Stimulated activated CD8-positive, alpha-beta memory T cell treated with anti-CD3 and anti-CD28 coated beads, Interleukin-12 subunit alpha, Interleukin-12 subunit beta, amount 100 ng/mL, for 1 hour (primary cell): Measurements from ENCODE around the gene STT3B.
A peak's percentile ranks its signal among the peaks of the same experiment; 100 is the strongest.

Experiments
- DNase-seq: peaks from one replicate; pipeline ENCODE4 v3.0.0-alpha.2; 2020; ENCODE audit warnings: low read depth

Gene STT3B

GRCh38 chr3:31521468-31521867 lies 11.3 kb upstream of the STT3B start:
- no peak for DNase-seq

- no peak for DNase-seq
These were observed 10.6 kb upstream of the STT3B start for GRCh38 chr3:31522152-31522551.

- no peak for DNase-seq
These were observed 9.2 kb upstream of the STT3B start for GRCh38 chr3:31523543-31523942.

- DNase-seq = no peak
These were observed 7.2 kb upstream of the STT3B start for GRCh38 chr3:31525532-31525931.

- no peak for DNase-seq
These were observed 3.3 kb upstream of the STT3B start for GRCh38 chr3:31529421-31529820.

GRCh38 chr3:31530039-31530959 lies 2.4 kb upstream of the STT3B start:
- DNase-seq = no peak

- no peak for DNase-seq
These were observed 1.8 kb upstream of the STT3B start for GRCh38 chr3:31530960-31531335.

- DNase-seq = no peak
These were observed 1.2 kb upstream of the STT3B start for GRCh38 chr3:31531452-31531991.

GRCh38 chr3:31531992-31532586 lies 636 bp upstream of the STT3B start:
- peak; percentile 97 for DNase-seq

GRCh38 chr3:31533169-31534064 lies 692 bp downstream of the STT3B start:
- peak; percentile 20 for DNase-seq

- DNase-seq = no peak
These were observed 1.3 kb downstream of the STT3B start for GRCh38 chr3:31534065-31534425.

GRCh38 chr3:31536497-31536896 lies 3.8 kb downstream of the STT3B start:
- DNase-seq = no peak

- no peak for DNase-seq
These were observed 6.1 kb downstream of the STT3B start for GRCh38 chr3:31538801-31539200.

GRCh38 chr3:31539275-31539674 lies 6.5 kb downstream of the STT3B start:
- no peak for DNase-seq

- DNase-seq = no peak
These were observed 8.4 kb downstream of the STT3B start for GRCh38 chr3:31541089-31541488.

- no peak for DNase-seq
These were observed 9.5 kb downstream of the STT3B start for GRCh38 chr3:31542246-31542645.

GRCh38 chr3:31543375-31543774 lies 10.7 kb downstream of the STT3B start:
- DNase-seq = no peak

GRCh38 chr3:31544634-31545033 lies 11.9 kb downstream of the STT3B start:
- no peak for DNase-seq

GRCh38 chr3:31546162-31546561 lies 13.4 kb downstream of the STT3B start:
- no peak for DNase-seq

- DNase-seq = no peak
These were observed 14.0 kb downstream of the STT3B start for GRCh38 chr3:31546725-31547124.

GRCh38 chr3:31550452-31551251 lies 17.9 kb downstream of the STT3B start:
- no peak for DNase-seq

GRCh38 chr3:31551646-31552045 lies 18.9 kb downstream of the STT3B start:
- DNase-seq = no peak
